A549 treated with dexamethasone at 1 μM for 4 hours (cell line): ENCODE data around the gene GOLIM4. TPM values are rescaled to one million over a fixed set of nuclear protein-coding genes. Genes with fewer than 3 reads are reported as not detected.

Source experiments
- total RNA-seq: library from RNA; stranded (reverse); fragments of 200-300 nt; extraction: Qiagen RNA extraction; gene quantifications from 5 replicates; pipeline ENCODE4 v1.2.3, GENCODE V29; 2022

The GOLIM4 gene, protein sequence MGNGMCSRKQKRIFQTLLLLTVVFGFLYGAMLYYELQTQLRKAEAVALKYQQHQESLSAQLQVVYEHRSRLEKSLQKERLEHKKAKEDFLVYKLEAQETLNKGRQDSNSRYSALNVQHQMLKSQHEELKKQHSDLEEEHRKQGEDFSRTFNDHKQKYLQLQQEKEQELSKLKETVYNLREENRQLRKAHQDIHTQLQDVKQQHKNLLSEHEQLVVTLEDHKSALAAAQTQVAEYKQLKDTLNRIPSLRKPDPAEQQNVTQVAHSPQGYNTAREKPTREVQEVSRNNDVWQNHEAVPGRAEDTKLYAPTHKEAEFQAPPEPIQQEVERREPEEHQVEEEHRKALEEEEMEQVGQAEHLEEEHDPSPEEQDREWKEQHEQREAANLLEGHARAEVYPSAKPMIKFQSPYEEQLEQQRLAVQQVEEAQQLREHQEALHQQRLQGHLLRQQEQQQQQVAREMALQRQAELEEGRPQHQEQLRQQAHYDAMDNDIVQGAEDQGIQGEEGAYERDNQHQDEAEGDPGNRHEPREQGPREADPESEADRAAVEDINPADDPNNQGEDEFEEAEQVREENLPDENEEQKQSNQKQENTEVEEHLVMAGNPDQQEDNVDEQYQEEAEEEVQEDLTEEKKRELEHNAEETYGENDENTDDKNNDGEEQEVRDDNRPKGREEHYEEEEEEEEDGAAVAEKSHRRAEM
- total RNA-seq: 17.0 to 24.2 TPM (median 23.2 TPM) in 5 replicates

GRCh38 chr3:168095611-168096209 is at the start of gene GOLIM4:
TSS of gene GOLIM4 (minus strand) at chr3:168095924. CDS start at chr3:168095285, 639 bp downstream.

